Stimulated activated CD8-positive, alpha-beta memory T cell treated with anti-CD3 and anti-CD28 coated beads, Interleukin-12 subunit alpha, Interleukin-12 subunit beta, amount 100 ng/mL, for 24 hours (primary cell): ENCODE data around the gene GNPDA2.
A peak's percentile ranks its signal among the peaks of the same experiment; 100 is the strongest.
"Not testable (repeated sequence)": the region's sequence is repeated elsewhere in the genome, so short reads cannot be mapped to it uniquely, and the experiment has no call there.

ENCODE experiments used
- DNase-seq: peaks from one replicate; pipeline ENCODE4 v3.0.0-alpha.2; 2020; ENCODE audit errors: extremely low read depth

GNPDA2 gene

DNA sequence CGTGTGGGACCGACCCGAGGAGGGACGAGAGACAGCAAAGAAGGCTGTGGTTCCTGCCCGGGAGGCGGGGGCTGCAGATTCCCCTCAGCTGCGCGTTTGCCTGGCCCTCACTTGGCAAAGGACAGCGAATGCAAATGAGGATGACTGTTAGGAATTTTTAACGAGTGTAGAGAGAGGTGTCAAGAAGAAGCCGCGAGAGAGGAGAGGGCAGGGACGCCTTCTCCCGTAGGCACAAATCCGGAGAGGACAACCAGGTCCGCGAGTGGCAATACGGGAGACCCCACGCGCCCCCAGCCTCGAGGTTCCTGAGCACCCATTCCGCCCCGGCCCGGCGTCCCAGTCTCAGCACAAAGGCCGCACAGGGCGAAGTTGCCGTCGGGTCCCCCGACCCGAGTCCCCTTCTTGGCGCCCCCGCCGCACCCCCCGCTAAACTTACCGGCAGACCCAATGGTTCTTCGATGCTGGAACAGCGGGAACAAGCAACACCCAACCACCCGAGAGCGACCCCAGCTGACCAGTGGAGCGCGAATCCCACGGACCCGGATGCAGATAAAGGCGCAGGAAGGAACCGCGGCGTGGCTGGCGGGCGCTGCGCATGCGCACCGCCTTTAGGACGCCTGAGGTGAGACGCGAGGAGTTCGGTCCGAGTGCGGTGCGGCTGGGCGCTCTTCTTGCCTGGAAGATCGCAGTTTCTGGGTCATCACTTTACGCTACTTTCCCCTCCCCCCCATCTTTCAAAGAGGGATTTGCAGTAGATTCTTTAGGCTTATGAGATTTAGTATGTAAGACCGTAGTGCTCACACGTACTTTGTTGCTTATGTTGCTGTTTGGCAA is at the start of gene GNPDA2:
TSS of gene GNPDA2 (minus strand) at position 519 of the 834 bp plus-strand sequence. CDS start 4,349 bp downstream, outside the sequence.
- peak; percentile 62 for DNase-seq

DNA sequence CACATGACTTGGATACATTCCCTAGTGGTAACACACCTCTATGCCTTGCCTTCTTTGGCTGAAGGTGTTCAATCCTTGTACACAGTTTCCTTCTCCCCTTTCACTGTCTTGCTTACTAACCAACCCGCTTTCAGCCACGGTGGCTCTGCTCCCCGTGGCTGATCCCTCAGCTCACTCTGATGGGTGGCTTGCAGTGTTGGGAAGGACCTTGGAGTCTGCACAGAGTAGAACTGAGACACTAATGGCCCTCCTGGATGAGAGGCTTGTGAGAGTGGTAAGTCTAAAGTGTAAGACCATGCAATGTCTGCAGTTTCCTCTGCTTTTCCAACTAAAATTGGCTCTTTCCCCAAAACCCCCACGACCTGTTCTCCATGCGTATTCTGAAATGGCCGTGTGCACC is 46.0 kb upstream of the GNPDA2 start:
- no peak for DNase-seq

DNA sequence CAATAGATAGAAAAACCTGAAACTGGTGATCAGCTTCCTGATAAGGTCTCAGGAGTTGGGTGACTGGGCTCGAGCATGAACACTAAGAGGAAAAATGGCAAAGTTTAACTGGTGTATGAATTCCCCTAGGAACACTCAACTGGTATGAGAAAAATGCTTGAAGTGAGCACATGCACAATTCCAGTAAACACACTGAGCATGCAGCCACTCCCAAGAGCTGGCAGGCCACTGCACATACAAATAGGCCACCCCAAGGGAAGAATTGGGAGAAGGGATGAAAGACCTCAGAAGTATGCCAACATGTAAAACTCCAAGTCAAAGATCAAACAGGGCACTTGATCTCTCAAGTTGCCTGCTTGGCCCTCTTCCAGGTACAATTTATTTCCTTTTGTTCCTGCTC is 45.4 kb upstream of the GNPDA2 start:
- no peak for DNase-seq

DNA sequence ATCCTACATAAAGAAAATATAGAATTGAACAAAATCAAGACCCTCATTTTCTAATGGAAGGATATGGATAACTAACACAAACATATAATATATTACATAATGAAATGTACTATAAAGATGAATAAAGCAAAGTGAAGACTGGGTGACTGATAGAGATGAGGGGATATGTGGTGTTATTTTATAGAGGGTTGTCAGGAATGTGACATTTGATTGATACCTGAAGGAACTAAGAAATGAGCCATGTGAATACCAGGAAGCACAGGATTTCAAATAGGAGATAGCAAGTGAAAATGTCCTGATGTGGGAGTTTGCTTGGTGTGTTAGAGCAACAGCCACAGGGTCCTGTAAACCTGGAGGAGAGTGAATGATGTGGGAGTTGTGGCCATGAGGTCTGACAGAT is 40.1 kb upstream of the GNPDA2 start:
- DNase-seq = no peak

DNA sequence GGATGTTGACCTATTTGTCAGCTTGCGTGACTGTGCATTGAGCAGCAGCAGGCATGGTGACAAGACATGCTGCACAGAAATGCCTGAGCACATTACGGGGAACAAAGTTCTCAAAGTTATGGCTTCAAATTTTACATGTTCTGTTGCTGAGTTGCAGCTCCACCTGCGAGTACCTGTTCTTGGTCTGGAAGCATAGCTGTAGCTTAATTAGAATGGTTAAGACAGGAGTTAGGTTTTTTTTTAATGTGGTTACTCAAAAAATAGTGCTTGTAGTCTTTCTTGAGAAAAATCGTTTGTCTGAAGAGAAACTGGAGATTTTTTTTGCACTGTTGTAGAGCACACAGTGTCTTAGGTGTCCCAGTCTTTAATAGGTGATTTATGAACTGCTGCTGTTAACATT is 38.8 kb upstream of the GNPDA2 start:
- DNase-seq = no peak

DNA sequence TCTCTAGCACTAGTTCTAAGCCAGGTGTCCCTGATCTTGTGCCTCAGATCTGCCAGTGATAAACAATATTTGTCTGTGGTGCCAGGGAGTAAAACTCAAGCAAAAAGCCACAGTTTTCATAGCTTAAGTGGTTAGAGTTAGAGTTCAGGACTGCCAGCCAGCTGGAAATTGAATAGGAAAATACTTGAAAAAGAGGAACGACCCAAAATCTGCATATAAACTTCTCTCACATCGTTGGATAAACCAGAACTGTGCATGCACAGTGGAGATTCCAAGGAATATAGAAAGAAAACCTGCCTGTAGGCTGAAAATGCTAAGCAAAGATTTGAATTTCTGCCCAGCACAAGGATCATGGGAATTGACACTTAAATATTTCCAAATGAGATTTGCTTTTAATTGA is 35.0 kb upstream of the GNPDA2 start:
- DNase-seq = no peak

DNA sequence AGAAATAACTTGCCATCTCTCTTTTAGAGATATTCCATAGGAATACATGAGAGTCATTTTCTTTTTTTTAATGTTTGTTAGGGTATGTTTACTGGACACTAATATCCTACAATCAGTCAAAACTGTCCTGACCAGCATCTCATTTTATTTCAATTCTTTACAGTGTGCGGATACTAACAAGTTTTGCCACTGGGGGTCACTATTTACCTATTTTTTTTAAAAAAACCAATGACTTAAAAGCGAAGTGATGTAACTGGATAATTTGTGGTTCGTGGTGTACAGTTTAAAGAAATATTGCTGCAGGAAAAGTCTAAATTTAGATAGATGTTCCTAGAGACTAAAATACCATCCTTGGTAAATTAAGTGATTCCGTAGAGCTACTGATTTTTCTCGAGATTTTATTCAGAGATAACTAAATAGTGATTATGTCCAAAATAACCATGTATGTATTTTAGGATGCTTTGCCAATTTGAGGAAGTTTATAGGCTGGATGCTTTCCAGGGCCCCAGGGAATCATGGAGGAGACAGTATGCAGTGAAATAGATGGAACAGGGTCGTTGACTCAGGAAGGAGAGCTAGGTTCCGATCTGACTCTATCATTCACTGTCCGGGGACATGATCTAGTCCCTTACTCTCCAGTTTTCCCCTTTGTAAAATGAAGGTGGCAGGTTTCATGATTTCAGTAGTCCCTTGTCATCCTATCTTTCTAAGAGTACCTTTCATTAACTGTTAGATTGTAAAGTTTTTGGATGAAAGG is 34.0 kb upstream of the GNPDA2 start:
- DNase-seq = no peak

DNA sequence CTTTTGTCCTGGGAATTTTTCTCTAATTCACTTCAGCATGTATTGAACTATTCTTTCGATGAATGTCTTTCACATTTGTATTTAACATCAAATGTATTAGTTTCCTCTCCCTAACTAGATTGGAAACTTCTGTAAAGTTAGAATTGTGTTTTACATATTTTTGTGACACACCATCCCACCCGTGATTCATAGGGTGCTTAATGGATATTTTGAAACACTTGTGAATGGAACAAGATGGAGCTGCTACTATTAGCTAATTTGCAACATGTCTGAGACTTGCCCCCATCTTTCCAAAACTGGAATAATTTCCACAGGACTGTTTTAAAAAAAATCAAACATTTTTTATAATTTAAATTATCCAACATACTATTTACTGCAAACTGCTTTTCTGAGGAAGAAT is 30.2 kb upstream of the GNPDA2 start:
- DNase-seq = no peak

DNA sequence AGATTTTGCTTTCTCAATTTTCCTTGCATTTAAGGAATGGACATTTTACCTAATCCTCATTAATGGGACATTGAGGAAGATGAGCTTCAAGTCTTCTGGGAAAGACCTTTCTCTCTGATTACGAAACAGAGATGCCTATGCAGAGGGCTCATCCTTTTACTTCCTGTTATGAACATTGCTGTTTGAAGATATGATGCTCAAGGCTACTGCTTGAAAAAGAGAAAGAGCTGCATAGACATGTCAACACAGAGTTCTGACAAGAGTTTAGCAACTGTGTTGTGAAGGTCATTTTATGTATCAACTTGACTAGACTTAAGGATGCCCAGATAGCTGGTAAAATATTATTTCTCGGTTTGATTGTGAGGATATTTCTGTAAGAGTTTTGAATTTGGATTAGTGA is 13.8 kb upstream of the GNPDA2 start:
- no peak for DNase-seq

DNA sequence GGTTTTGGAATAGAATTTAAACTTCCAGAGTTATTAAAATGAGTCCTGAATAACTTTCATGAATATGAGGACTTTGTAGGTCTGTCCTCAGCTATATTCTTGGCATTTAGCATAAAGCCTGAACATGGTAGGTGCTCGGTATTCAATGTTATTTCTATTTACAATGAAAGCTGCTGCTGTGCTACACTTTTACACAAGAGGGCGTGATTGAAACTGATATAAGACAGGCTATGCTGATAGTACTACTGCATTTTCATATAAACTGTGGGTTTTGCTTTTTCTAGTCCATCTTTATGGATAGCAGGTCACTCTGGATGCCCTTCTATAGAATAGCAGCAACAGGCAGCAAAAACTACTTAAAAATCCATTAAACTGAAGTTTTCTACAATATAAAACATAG is 12.3 kb upstream of the GNPDA2 start:
- DNase-seq = no peak

DNA sequence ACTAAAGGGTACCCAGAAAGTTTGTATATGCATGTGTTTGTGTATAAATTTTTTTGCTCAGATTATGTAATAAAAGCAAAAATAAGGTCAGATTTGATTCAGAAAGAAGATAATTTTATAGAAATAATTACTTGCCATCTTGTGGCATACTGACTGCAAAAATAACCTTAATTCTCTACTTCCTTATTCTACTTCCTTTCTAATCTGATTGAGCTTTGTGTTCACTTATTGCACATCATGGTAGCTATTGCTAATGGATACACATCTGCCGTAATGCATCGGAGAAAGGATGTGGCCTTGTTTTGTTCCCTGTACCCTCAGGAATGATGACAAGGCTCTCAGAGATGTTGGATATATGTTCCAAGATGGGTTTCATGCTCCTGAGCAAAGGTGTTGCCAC is 10.5 kb upstream of the GNPDA2 start:
- DNase-seq = no peak

DNA sequence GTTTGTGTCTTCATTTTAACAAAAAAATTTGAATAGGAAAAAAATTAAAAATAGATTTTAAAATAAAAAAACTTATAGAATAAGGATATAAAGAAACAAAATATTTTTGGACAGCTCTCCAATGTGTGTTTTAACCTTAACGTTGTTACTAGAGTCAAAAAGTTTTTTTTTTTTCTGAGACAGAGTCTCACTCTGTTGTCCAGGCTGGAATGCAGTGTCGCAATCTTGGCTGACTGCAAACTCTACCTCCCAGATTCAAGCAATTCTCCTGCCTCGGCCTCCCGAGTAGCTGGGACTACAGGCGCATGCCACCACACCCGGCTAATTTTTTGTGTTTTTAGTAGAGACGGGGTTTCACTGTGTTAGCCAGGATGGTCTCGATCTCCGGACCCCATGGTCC is 2.3 kb upstream of the GNPDA2 start:
- not testable (repeated sequence) for DNase-seq

DNA sequence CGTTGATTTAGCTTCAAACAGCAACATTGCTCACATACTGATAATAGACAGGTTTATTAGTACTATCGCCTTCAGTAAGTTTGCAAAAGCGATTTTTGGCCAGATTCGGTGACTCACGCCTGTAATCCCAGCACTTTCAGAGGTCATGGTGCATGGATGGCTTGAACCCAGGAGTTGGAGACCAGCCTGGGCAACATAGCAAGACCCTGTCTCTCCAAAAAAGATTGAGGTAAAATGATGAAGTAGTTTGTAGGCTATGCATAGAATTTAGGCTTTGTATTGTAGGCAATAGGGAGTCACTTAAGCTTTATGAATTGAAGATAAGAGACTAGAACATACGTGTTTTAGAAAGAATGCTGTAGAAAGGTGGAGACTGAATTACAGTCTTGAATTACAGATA is 1.1 kb upstream of the GNPDA2 start:
- DNase-seq = no peak

DNA sequence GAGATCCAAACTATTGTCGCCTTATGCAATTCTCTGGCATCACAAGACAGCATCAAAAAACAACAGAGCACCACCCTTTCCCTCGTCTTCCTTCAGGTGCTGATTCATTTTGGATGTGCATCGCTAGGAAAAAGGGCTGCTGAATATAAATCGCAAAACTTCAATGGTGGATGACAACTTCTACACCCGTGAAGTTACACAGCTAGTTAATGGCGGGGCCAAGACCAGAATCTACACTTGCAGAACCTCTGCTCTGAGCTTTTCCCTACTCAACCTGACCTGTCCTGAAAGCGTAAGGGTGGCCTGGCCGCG is 674 bp downstream of the GNPDA2 start:
- no peak for DNase-seq

DNA sequence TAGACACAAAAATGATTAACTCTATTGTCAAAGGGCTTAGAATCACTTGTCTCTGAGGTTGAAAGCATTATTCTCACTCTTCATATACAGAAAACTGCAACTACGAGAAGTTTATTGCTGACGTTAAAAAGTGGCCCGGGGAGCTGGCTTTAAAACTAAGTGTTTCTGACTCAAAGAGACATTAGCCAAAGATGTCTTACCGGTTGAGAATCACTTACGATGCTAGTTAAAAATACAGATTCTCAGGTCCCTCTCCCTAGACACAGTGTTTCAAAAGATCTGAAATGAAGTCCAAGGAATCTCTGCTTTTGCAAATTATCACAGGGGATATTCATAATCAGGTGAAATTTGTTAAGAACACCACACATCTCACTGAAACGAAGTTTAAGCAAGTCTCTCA is 1.2 kb downstream of the GNPDA2 start:
- no peak for DNase-seq

DNA sequence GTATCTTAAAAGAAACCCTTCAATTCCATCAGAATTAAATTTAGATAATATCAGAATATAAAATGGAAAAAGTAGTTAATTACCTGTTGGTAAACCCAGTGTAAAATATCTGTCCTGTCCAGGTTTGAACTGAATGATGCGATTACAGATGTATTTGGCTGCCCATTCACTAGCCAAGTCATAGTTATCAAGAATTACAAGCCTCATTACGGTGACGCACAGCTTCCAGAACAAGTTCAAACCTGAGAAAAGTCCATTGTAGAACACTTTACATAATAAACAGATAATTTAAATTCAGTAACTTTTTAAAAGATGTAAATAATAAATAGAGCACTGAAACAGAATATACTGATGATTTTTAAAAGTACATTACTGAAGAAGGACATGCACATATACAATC is 4.4 kb downstream of the GNPDA2 start:
- DNase-seq = no peak

DNA sequence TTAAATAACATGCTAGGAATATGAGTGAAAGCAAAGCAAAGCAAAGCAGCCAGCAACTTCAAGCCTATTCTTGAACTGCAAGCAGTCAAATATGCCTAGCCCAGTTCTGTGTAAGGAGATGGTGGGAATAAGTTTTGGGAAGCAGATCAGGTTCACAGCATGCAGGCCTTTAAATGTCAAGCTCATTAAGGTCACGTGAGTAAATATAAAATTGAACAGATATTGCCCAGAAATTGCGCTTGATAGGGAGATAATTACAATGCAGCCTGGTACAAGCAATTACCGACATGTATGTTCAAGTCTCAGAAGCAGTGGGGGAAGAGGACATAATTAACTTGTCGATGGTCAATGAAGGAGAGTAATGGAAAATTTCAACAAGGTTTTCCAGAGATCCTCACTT is 6.0 kb downstream of the GNPDA2 start:
- no peak for DNase-seq

DNA sequence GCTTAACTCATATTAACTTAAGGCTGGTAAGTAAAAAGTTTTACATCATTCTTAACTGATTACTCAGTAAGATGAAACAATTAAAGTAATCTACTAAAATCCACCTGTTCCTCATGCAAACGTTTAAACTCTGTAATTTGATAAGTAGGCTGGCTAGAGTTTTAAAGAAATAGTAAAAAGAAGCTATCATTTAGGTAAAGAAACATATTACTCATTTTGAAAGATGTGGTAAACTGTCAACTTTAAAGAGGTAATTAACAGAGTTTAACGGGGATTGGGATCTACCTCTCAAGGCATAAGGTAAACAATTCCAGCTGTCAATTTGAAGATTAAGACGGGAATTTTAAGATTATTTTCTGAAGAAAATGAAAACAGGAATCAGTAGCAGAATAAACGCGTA is 9.8 kb downstream of the GNPDA2 start:
- no peak for DNase-seq

DNA sequence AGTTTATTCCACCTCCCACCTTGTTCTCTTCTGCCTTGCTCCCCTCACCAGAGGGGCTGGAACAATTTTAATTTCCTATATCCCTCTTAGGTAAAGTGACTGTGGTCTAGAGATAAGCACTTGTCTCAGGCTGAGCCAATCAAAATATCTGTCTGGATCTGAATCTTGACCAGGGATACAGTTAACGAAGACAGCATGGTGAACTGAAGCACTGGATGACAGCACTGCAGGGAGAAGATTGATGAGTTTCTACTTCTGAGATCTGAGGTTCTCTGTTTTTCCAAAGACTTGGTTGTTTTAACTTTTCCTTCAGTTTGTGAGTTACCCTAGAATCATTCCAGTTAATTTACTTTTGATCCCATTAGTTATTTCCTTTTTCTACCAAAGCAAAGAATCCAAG is 13.2 kb downstream of the GNPDA2 start:
- no peak for DNase-seq

DNA sequence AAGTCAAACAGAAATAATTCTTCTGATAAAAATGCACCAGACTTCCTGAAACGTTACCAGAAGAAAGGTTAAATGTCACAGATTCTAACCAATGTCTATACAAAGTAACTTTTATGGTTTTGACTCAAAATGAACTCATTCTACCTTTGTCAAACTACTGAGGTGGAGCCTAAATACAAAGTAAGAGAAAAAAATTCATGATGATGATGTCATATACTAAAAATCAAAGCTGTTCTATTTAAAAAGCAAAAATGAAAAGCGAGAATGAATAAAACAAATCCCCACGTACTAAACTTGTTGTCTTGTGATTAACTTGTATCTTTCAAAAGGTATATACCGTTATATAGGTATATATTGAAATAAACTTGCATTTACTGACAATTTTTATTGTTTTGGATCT is 21.7 kb downstream of the GNPDA2 start:
- DNase-seq = no peak

DNA sequence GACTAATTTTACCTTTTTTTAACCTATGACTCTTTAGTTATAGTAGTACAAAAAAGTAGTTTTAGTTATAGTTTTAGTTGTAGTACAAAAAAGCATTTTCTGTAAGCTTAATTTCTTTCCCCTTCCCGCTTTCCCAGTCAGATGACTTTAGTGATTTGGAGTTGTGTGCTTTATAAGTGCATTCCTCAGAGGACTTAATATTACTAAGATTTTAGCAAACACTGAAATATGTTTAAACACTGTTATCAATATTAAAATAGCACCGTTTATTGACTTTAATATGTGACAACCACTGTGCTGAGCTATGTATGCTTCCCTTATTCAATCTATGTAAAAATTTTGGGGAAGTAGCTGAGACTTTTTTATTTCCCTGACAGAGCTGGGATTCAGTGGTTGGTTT is 25.3 kb downstream of the GNPDA2 start:
- no peak for DNase-seq

DNA sequence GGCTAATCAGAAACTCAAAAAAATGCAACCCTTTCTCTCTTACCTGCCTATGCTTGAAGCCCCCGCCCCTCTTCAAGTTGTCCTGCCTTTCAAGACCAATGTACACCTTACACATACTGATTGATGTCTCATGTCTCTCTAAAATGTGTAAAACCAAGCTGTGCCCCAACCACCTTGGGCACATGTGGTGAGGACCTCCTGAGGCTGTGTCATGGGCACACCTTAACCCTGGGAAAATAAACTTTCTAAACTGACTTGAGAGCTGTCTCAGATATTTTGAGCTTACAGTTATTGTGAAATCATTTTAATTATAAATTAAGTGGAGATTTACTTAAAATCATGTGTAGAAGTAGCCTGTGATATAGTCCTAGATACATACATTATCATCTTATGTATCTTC is 25.9 kb downstream of the GNPDA2 start:
- no peak for DNase-seq

DNA sequence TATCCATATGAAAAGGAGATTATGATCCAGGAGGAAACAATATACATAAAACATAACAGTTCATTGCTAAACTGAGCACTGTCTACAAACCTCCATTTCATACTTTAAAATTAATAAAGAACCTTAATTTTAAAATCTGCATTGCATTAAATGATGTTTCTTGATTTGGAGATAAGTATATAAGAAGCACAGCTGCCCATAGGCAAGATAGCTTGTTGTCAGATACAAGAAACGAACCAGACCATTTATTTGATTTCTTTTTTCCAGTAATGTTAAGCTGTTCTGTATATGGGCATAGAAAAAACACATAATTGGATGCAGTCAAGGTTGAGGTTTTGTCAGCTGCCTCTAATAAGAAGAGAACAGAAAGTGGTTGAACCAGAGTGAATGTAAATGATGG is 41.7 kb downstream of the GNPDA2 start:
- DNase-seq = no peak

DNA sequence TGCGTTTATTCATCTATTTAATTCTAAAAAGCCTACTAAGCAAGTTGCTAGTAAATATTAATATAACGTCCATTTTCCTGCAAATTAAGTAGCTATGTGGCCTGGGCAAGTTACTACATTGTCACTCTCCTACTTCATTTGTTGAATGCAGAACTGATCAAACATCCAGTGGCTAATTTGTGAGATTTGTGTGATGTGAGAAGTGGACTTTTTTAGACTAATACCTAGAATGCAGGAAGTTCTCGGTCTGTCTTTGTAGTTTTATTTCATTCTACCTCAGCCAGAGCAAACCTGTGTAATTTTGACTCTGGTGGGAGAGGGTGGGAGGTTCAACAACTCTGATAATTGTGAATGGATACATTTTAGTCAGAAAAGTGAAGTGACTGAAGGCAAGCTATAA is 47.3 kb downstream of the GNPDA2 start:
- DNase-seq = no peak
